Measurements from ENCODE around the gene POGK.

POGK gene

DNA sequence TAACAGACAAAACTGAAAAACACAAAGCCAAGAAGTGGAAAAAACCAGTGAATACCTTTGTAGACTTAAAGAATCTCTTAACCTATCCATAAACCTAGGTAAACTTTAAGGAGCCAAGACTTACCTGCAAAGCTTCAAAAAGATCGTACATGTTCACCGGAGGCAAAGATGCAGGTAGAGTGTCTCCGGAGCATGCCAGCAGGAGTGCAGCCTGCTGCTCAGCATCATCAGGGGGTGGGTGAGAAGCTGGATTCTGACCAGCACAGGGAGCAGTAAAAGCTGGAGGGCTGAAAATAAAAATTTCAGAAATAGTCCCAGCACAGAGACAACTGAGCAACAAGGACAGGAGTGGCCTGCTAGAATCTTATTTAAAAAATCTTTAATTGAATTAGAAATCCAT, 18.7 kb downstream of the POGK start:
- no peaks in the 10 kb centered on the region for H3K27me3 ChIP-seq (ENCODE audit: insufficient read depth, low read length)
- no peak overlapping the region for H4K12ac ChIP-seq (ENCODE audit: low read depth, low read length)
- no peak overlapping the region for H2AFZ ChIP-seq (ENCODE audit: insufficient read depth, low read length, poor library complexity)
- no peak overlapping the region for H2BK12ac ChIP-seq (ENCODE audit: low read length)
- no peak overlapping the region for H4K91ac ChIP-seq (ENCODE audit: low read depth, low read length)
- H3K79me2 ChIP-seq (ENCODE audit: control insufficient read depth, insufficient read depth, low read length, poor library complexity): no peaks in the 10 kb centered on the region
- peaks cover 21 to 28% of the 10 kb centered on the region in 2 experiments for H3K36me3 ChIP-seq (ENCODE audit: control insufficient read depth in 1 of 2, insufficient read depth in 2 of 2, low read length in 2 of 2)
- no peak overlapping the region for H2BK120ac ChIP-seq (ENCODE audit: insufficient read depth, low read length, poor library complexity)
- H3K4ac ChIP-seq (ENCODE audit: low read depth, low read length): no peak overlapping the region
- no peak overlapping the region for H2AK5ac ChIP-seq (ENCODE audit: low read length)
- no peak overlapping the region for H3K4me2 ChIP-seq (ENCODE audit: low read length)
- H3K9ac ChIP-seq (ENCODE audit: low read length): no peak overlapping the region
- H3K14ac ChIP-seq (ENCODE audit: low read length): no peak overlapping the region
- H3K4me3 ChIP-seq (ENCODE audit: low read depth, low read length): no peak overlapping the region
- no peak overlapping the region for H2BK5ac ChIP-seq (ENCODE audit: low read depth, low read length, poor library complexity)
- no CpG with 5 or more reads among the region's 3 CpGs for WGBS (ENCODE audit: extremely low coverage, insufficient coverage, insufficient read length)
- H3K18ac ChIP-seq (ENCODE audit: low read length): no peak overlapping the region
- H3K79me1 ChIP-seq (ENCODE audit: low read length): no peaks in the 10 kb centered on the region
- DNase-seq: no peak
- H3K27ac ChIP-seq (ENCODE audit: low read depth, low read length): no peak overlapping the region
- no peak overlapping the region for H3K23ac ChIP-seq (ENCODE audit: low read length)
- H3K4me1 ChIP-seq (ENCODE audit: control insufficient read depth in 1 of 2, insufficient read depth in 2 of 2, low read length in 2 of 2): no peaks in the 10 kb centered on the region
- no peak overlapping the region for H4K8ac ChIP-seq (ENCODE audit: low read depth, low read length)
- H3K9me3 ChIP-seq (ENCODE audit: insufficient read depth, low read depth, low read length): no peaks in the 10 kb centered on the region

DNA sequence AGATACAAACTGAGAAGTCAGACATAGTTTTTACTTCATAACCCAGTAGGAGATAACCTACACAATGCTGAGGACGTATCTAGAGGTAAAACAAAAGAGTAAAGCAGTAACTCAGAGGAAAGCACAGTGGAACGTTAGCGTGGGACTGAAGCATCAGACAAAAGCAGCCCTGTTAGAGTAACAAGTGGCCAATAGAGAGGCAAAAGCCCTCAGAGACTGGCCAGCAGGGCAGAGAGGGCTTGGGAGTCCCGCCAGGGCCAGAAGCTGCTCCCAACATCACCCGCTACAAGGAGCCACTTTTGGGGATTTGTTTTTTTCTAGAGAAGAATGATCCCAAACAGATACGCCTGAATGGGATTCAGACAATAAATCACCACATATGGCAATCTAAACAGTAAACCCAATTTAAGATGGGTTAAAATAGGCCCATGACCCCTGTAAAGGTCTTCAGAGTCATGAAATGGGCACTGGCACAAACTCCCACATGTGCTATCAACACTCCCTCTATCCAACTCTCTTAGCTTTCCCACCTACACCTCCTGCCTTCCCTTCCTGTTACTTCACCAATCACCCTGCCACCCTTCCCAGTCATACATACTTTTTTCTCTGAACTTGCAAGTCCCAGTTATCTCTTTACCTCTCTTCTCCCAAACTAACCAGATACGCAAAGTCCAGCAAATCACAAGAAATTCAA, 19.6 kb downstream of the POGK start:
- no peak overlapping the region for H2BK5ac ChIP-seq (ENCODE audit: low read depth, low read length, poor library complexity)
- no CpG with 5 or more reads among the region's 7 CpGs for WGBS (ENCODE audit: extremely low coverage, insufficient coverage, insufficient read length)

DNA sequence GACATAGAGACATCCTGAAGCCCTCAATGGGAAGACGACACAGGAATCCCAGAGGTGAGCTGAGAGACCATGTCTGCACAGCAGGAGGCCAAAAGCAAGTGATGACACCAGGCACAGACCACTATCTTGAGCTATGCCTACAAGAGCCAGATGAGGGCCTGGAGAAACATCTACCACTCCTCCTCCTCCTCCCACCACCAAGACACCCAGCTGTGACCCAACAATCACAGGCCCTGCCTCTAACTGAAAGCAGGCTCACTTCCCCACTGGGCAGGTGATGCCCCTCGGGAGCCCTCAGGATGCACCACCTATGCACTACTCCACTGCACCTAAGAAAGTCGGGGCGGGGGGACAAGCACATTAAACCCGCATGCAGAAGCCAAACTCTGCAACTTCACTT, 20.3 kb downstream of the POGK start:
- Histone ChIP-seq H3K9ac (ENCODE audit: low read length) (no peak overlapping the region), H3K18ac (ENCODE audit: low read length) (no peak overlapping the region), H2BK12ac (ENCODE audit: low read length) (no peak overlapping the region), H2AFZ (ENCODE audit: insufficient read depth, low read length, poor library complexity) (no peak overlapping the region), H3K27me3 (ENCODE audit: insufficient read depth, low read length) (no peaks in the 10 kb centered on the region), H2BK120ac (ENCODE audit: insufficient read depth, low read length, poor library complexity) (no peak overlapping the region), H3K4me2 (ENCODE audit: low read length) (no peak overlapping the region), H3K36me3 (ENCODE audit: control insufficient read depth in 1 of 2, insufficient read depth in 2 of 2, low read length in 2 of 2) (peaks cover 23 to 30% of the 10 kb centered on the region in 2 experiments), H4K12ac (ENCODE audit: low read depth, low read length) (no peak overlapping the region), H3K14ac (ENCODE audit: low read length) (no peak overlapping the region), H4K8ac (ENCODE audit: low read depth, low read length) (no peak overlapping the region), H3K4me1 (ENCODE audit: control insufficient read depth in 1 of 2, insufficient read depth in 2 of 2, low read length in 2 of 2) (no peaks in the 10 kb centered on the region), H3K4me3 (ENCODE audit: low read depth, low read length) (no peak overlapping the region), H4K91ac (ENCODE audit: low read depth, low read length) (no peak overlapping the region), H3K79me2 (ENCODE audit: control insufficient read depth, insufficient read depth, low read length, poor library complexity) (no peaks in the 10 kb centered on the region), H2BK5ac (ENCODE audit: low read depth, low read length, poor library complexity) (no peak overlapping the region), H3K27ac (ENCODE audit: low read depth, low read length) (no peak overlapping the region), H3K23ac (ENCODE audit: low read length) (no peak overlapping the region), H3K9me3 (ENCODE audit: insufficient read depth, low read depth, low read length) (no peaks in the 10 kb centered on the region), H3K4ac (ENCODE audit: low read depth, low read length) (no peak overlapping the region), H3K79me1 (ENCODE audit: low read length) (no peaks in the 10 kb centered on the region), H2AK5ac (ENCODE audit: low read length) (no peak overlapping the region)
- WGBS (ENCODE audit: extremely low coverage, insufficient coverage, insufficient read length): no CpG with 5 or more reads among the region's 5 CpGs
- DNase-seq: no peak

More for the DNA sequence above, 19.6 kb downstream of the POGK start:
- Histone ChIP-seq H3K4me1 (ENCODE audit: control insufficient read depth in 1 of 2, insufficient read depth in 2 of 2, low read length in 2 of 2) (no peaks in the 10 kb centered on the region), H2BK12ac (ENCODE audit: low read length) (no peak overlapping the region), H3K79me1 (ENCODE audit: low read length) (no peaks in the 10 kb centered on the region), H3K23ac (ENCODE audit: low read length) (no peak overlapping the region), H4K91ac (ENCODE audit: low read depth, low read length) (no peak overlapping the region), H3K14ac (ENCODE audit: low read length) (no peak overlapping the region), H3K9me3 (ENCODE audit: insufficient read depth, low read depth, low read length) (no peaks in the 10 kb centered on the region), H3K4me3 (ENCODE audit: low read depth, low read length) (no peak overlapping the region), H3K9ac (ENCODE audit: low read length) (no peak overlapping the region), H3K18ac (ENCODE audit: low read length) (no peak overlapping the region), H3K27me3 (ENCODE audit: insufficient read depth, low read length) (no peaks in the 10 kb centered on the region), H4K8ac (ENCODE audit: low read depth, low read length) (no peak overlapping the region), H2BK120ac (ENCODE audit: insufficient read depth, low read length, poor library complexity) (no peak overlapping the region), H3K79me2 (ENCODE audit: control insufficient read depth, insufficient read depth, low read length, poor library complexity) (no peaks in the 10 kb centered on the region), H3K27ac (ENCODE audit: low read depth, low read length) (no peak overlapping the region), H3K4me2 (ENCODE audit: low read length) (no peak overlapping the region), H3K4ac (ENCODE audit: low read depth, low read length) (no peak overlapping the region), H2AK5ac (ENCODE audit: low read length) (no peak overlapping the region), H3K36me3 (ENCODE audit: control insufficient read depth in 1 of 2, insufficient read depth in 2 of 2, low read length in 2 of 2) (peaks cover 21 to 28% of the 10 kb centered on the region in 2 experiments), H4K12ac (ENCODE audit: low read depth, low read length) (no peak overlapping the region), H2AFZ (ENCODE audit: insufficient read depth, low read length, poor library complexity) (no peak overlapping the region)
- DNase-seq: no peak

DNA sequence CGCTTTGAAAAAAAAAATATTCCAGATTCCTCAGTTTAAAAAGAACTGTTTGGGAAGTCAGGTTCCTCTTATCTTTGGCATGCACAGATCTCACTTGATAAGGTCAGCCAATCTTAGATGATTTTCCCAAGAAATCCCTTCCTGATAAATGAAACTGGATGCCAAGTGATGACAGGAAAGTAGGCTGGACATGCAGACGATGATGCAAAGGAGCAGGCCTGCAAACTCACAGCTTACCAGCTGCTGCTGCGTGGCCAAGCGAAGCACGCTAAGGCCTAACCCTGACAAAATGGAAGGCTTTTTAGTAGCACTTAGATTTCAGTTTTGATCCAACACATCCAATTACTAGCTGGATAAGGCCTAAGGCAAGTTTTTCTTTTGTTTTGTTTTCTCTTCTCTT, 26.7 kb downstream of the POGK start:
- no peaks in the 10 kb centered on the region for H3K79me2 ChIP-seq (ENCODE audit: control insufficient read depth, insufficient read depth, low read length, poor library complexity)
- H4K12ac ChIP-seq (ENCODE audit: low read depth, low read length): no peak overlapping the region
- no peak overlapping the region for H3K23ac ChIP-seq (ENCODE audit: low read length)
- no peak overlapping the region for H3K18ac ChIP-seq (ENCODE audit: low read length)
- no peak overlapping the region for H3K4ac ChIP-seq (ENCODE audit: low read depth, low read length)
- no peak overlapping the region for H4K91ac ChIP-seq (ENCODE audit: low read depth, low read length)
- no peak overlapping the region for H2AFZ ChIP-seq (ENCODE audit: insufficient read depth, low read length, poor library complexity)
- H3K27me3 ChIP-seq (ENCODE audit: insufficient read depth, low read length): no peaks in the 10 kb centered on the region
- no peak overlapping the region for H3K9ac ChIP-seq (ENCODE audit: low read length)
- H2AK5ac ChIP-seq (ENCODE audit: low read length): no peak overlapping the region
- WGBS (ENCODE audit: extremely low coverage, insufficient coverage, insufficient read length): no CpG with 5 or more reads among the region's 5 CpGs
- no peaks in the 10 kb centered on the region for H3K4me1 ChIP-seq (ENCODE audit: control insufficient read depth in 1 of 2, insufficient read depth in 2 of 2, low read length in 2 of 2)
- H4K8ac ChIP-seq (ENCODE audit: low read depth, low read length): no peak overlapping the region
- H2BK12ac ChIP-seq (ENCODE audit: low read length): no peak overlapping the region
- H3K36me3 ChIP-seq (ENCODE audit: control insufficient read depth in 1 of 2, insufficient read depth in 2 of 2, low read length in 2 of 2): peaks cover 14% of the 10 kb centered on the region in 2 experiments
- no peak overlapping the region for H2BK5ac ChIP-seq (ENCODE audit: low read depth, low read length, poor library complexity)
- H3K4me3 ChIP-seq (ENCODE audit: low read depth, low read length): no peak overlapping the region
- H2BK120ac ChIP-seq (ENCODE audit: insufficient read depth, low read length, poor library complexity): no peak overlapping the region
- no peaks in the 10 kb centered on the region for H3K9me3 ChIP-seq (ENCODE audit: insufficient read depth, low read depth, low read length)
- no peak overlapping the region for H3K4me2 ChIP-seq (ENCODE audit: low read length)
- peak; percentile 48 to 74 for DNase-seq
- no peak overlapping the region for H3K14ac ChIP-seq (ENCODE audit: low read length)
- H3K79me1 ChIP-seq (ENCODE audit: low read length): no peaks in the 10 kb centered on the region
- H3K27ac ChIP-seq (ENCODE audit: low read depth, low read length): no peak overlapping the region

Data from trophoblast cell (in vitro differentiated cells and primary cell).